Activated CD8-positive, alpha-beta memory T cell treated with anti-CD3 and anti-CD28 coated beads for 36 hours (primary cell): ENCODE measurements around the gene PEG3. TPM values are rescaled to one million over a fixed set of nuclear protein-coding genes. Genes with fewer than 3 reads are reported as not detected.
"Not testable (repeated sequence)": the region's sequence is repeated elsewhere in the genome, so short reads cannot be mapped to it uniquely, and the experiment has no call there.

Source experiments
- CTCF ChIA-PET: fragments of 350-600 bp; sonication (Branson Sonifier 250); formaldehyde crosslinking; loops from one replicate; lab custom pipeline; 2021; ENCODE audit warnings: antibody characterized with exemption; lab: Charles Lee
- POLR2A ChIA-PET: fragments of 350-600 bp; sonication (Branson Sonifier 250); formaldehyde crosslinking; loops from one replicate; lab custom pipeline; 2021; ENCODE audit warnings: antibody characterized with exemption; lab: Charles Lee
- total RNA-seq, 2 experiments: library from RNA; stranded (reverse); gene quantifications; one replicate each; pipeline ENCODE4 v1.2.3, GENCODE V29; 2021

PEG3 gene
- total RNA-seq = not detected

- ChIA-PET CTCF (no interaction called here), POLR2A (no interaction called here)
These were observed at the start of gene PEG3, which contains the start of gene ZIM2 for GRCh38 chr19:56840451-56841192. Gene PEG3, minus strand, starts transcription at chr19:56840726. Its CDS starts 16,071 bp downstream, at chr19:56824655. Gene ZIM2, minus strand, starts transcription at chr19:56840726. Its CDS starts 16,449 bp downstream, at chr19:56824277.

- ChIA-PET POLR2A (no interaction called here), CTCF (no interaction called here)
These were observed 44.9 kb upstream of the PEG3 start for GRCh38 chr19:56885173-56885985.

GRCh38 chr19:56884441-56884840 is 43.9 kb upstream of the PEG3 start:
- CTCF ChIA-PET = no interaction called here

GRCh38 chr19:56880592-56881190 is 40.2 kb upstream of the PEG3 start:
- POLR2A ChIA-PET = no interaction called here
- CTCF ChIA-PET = no interaction called here

More at GRCh38 chr19:56884441-56884840, 43.9 kb upstream of the PEG3 start:
- POLR2A ChIA-PET = no interaction called here

GRCh38 chr19:56877069-56877715 is 36.7 kb upstream of the PEG3 start:
- ChIA-PET POLR2A (no interaction called here), CTCF (no interaction called here)

GRCh38 chr19:56875717-56876116 is 35.2 kb upstream of the PEG3 start:
- ChIA-PET CTCF (no interaction called here), POLR2A (no interaction called here)

GRCh38 chr19:56874530-56874929 is 34.0 kb upstream of the PEG3 start:
- ChIA-PET POLR2A (no interaction called here), CTCF (no interaction called here)

GRCh38 chr19:56873493-56873892 is 33.0 kb upstream of the PEG3 start:
- ChIA-PET POLR2A (no interaction called here), CTCF (interaction anchor here (0.7 kb wide), 1 partner anchor 63 kb away, joined by 3 read pairs; no protein-coding TSS in a partner anchor)

- CTCF ChIA-PET = no interaction called here
- POLR2A ChIA-PET = no interaction called here
These were observed 29.4 kb upstream of the PEG3 start for GRCh38 chr19:56869886-56870285.

- POLR2A ChIA-PET = no interaction called here
- CTCF ChIA-PET = no interaction called here
These were observed 27.9 kb upstream of the PEG3 start for GRCh38 chr19:56868446-56868845.

GRCh38 chr19:56866538-56866937 is 26.0 kb upstream of the PEG3 start:
- ChIA-PET CTCF (no interaction called here), POLR2A (no interaction called here)

- ChIA-PET CTCF (no interaction called here), POLR2A (no interaction called here)
These were observed 24.1 kb upstream of the PEG3 start for GRCh38 chr19:56864443-56865125.

- ChIA-PET POLR2A (no interaction called here), CTCF (no interaction called here)
These were observed 22.2 kb upstream of the PEG3 start for GRCh38 chr19:56862741-56863140.

- POLR2A ChIA-PET, CTCF ChIA-PET: not testable (repeated sequence)
These were observed 19.9 kb upstream of the PEG3 start for GRCh38 chr19:56860409-56860808.

GRCh38 chr19:56858026-56858425 is 17.5 kb upstream of the PEG3 start:
- ChIA-PET CTCF (no interaction called here), POLR2A (no interaction called here)

GRCh38 chr19:56856822-56857221 is 16.3 kb upstream of the PEG3 start:
- POLR2A ChIA-PET = no interaction called here
- CTCF ChIA-PET = no interaction called here

- POLR2A ChIA-PET, CTCF ChIA-PET: not testable (repeated sequence)
These were observed 11.8 kb upstream of the PEG3 start for GRCh38 chr19:56852361-56852760.

- ChIA-PET POLR2A (no interaction called here), CTCF (no interaction called here)
These were observed 7.6 kb upstream of the PEG3 start for GRCh38 chr19:56848166-56848565.

- POLR2A ChIA-PET = no interaction called here
- CTCF ChIA-PET = no interaction called here
These were observed 1.9 kb upstream of the PEG3 start for GRCh38 chr19:56842412-56842811.
